Astrocyte (in vitro differentiated cells and primary cell): ENCODE data around the gene ADAMTS19.

Experiments
- EZH2 ChIP-seq: IDR thresholded peaks from 2 replicates; pipeline ENCODE4 v1.6.1; 2012; ENCODE audit warnings: mild to moderate bottlenecking, low read length, inconsistent platforms; ENCODE audit not compliant: insufficient read depth
- TF ChIP-seq, protein P1 (sequence below): IDR thresholded peaks from 2 replicates; pipeline ENCODE4 v1.5.1; 2011; ENCODE audit warnings: low read depth, mild to moderate bottlenecking, inconsistent platforms, low read length, moderate library complexity; ENCODE audit not compliant: insufficient read depth

DNA sequence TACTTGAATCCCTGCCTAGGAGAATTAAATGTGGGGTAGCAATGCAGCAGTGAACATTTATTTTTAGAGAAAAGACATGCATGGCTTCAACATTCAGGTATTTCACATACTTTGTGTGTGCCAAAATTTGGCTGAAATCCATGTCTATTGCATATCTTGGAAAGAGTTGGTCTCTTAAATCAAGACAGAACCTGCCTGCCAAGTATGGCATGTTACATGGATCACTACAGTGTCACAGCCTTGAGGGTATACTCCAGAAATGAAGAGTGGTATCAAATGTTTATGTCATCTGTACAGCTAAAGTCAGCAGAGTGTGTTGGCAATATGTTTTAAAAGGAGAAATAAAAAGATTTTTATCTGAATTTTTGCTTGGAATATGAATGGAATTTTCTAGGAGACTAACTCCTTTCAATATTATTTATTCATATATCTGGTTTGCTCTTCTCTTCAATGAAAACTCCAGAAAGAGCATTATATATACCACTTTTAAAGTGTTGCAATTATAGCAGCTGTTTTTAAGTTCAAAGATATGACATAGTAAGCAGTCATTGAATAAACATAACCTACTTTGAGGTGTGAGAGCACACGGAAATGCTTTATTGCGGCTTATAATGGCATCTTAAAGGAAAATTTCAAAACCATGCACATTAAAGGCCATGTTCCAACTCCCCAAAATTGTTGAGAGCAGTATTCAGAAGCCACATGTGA, 192.4 kb downstream of the ADAMTS19 start:
- TF ChIP-seq, protein P1, sequence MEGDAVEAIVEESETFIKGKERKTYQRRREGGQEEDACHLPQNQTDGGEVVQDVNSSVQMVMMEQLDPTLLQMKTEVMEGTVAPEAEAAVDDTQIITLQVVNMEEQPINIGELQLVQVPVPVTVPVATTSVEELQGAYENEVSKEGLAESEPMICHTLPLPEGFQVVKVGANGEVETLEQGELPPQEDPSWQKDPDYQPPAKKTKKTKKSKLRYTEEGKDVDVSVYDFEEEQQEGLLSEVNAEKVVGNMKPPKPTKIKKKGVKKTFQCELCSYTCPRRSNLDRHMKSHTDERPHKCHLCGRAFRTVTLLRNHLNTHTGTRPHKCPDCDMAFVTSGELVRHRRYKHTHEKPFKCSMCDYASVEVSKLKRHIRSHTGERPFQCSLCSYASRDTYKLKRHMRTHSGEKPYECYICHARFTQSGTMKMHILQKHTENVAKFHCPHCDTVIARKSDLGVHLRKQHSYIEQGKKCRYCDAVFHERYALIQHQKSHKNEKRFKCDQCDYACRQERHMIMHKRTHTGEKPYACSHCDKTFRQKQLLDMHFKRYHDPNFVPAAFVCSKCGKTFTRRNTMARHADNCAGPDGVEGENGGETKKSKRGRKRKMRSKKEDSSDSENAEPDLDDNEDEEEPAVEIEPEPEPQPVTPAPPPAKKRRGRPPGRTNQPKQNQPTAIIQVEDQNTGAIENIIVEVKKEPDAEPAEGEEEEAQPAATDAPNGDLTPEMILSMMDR = no peak
- TF ChIP-seq EZH2 = no peak
